HG02678 (cell line): ENCODE data around the gene TMEM150B.

ENCODE experiments used
- ATAC-seq: cut with Tn5 transposase; IDR thresholded peaks from one replicate; pipeline ENCODE4 v1.9.1; 2021; ENCODE audit warnings: mild to moderate bottlenecking, moderate library complexity; ENCODE audit not compliant: unreplicated experiment

Gene TMEM150B, protein sequence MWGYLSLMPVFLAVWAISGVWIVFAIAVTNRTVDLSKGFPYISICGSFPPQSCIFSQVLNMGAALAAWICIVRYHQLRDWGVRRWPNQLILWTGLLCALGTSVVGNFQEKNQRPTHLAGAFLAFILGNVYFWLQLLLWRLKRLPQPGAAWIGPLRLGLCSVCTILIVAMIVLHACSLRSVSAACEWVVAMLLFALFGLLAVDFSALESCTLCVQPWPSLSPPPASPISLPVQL

GRCh38 chr19:55325172-55325571 lies at the start of gene TMEM150B:
Gene TMEM150B (minus strand): TSS chr19:55325341. CDS start chr19:55321036, 4,305 bp downstream.
- no peak for ATAC-seq

DNA sequence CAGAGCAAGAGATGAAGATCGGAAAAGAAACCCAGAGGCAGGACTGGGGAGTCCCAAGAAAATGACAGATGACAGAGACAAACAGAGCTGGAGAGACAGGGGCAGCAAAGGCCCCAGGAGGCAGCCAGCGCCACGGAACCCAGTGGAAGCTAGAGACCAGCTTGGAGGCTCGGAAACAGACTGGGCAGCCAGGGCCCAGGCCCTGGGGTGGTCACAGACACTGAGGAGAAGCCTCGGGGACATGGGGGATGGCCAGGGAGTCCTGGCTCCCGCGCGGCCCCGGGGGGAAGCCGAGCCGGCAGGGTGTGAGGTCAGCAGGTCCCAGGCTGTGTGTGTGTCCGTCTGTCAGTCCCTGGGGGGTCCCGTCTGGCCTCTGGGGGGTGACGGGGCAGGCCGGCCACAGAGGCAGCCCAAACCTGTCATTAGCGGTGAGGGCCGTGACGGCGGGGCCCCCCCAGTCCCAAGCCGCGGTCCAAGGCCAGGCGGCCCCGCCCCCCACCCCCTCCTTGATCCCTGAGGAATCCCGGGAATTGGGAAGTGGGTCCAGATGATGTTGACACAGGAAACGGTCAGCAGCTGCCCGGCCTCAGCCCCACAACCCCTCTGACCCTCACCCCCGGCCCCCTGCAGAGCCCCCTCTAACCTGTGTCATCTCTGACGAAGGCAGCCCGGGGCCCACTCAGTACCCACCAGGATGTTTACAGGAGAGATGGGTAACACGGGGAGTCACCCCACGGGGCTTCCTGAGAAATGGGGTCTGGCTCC lies 49.0 kb upstream of the TMEM150B start:
- no peak for ATAC-seq

GRCh38 chr19:55373306-55373992 lies 48.3 kb upstream of the TMEM150B start:
- ATAC-seq: no peak

GRCh38 chr19:55372316-55373081 lies 47.4 kb upstream of the TMEM150B start:
- ATAC-seq: no peak

DNA sequence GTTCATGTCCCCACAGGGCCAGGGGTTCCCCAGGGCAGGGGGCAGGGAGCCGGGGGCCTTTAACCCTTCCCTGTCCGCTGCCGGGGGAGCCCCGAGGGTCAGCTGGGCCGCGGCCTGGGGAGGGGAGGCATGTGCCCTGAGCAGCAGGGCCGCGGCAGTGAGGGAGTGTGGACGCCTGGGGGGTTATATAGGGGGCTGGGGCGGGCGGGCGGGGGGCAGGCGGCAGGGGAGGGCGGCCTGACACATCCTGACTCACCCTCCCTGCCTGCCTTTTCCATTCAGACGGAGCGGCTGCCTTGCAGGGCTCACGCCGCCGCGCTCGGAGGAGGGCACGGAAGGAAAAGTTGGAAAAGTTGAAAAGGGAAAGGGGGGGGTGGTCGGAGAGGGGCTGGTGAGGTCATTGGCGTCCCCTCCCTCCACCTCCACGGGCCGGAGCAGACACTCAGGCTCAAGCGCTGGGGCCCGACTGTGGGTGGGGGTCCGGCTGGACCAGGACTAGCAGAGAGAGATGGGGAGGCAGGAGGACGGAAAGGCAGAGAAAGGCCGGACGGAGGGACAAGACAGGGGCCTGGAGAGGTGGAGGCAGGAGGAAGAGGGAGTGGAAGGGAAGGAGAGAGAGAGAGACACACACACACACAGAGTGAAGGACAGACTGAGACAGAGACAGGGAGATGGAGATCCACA lies 45.3 kb upstream of the TMEM150B start, which contains the start of gene IL11:
Gene IL11 (minus strand): TSS at position 159 of the 684 bp plus-strand sequence. CDS start 153 bp downstream, at position 6.
- no peak for ATAC-seq

DNA sequence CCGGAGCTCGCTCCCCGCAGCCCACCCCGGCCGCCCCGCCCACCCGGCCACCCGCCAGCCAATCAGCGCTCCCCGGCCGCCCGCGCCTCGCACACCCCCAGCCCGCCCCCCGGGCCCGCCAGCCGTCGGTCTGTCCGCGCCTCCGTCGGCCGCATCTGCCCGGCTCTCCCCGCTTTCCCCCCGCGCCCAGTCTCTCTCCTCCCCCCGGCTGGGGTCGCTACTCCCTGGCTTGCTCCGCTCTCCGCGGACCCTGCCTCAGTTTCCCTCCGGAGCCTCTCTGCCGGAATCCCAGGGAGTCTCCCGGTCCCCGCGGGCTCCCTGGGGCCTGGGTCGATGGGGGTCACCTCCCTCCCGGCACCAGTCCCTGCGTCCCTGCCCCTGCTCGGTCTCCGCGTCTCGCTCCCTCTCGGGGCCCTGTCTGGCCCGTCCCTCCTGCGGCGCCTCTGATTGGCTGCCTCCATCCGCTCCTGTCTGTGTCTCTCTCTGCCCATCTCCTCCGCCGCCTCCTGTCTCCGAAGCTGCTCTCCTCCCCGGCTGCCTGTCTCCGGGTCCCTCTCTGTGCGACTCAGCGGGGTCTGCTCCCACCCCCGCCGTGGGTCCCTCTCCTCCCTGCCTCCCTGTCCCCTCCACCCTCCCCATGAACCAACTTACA lies 44.6 kb upstream of the TMEM150B start:
- ATAC-seq: no peak

GRCh38 chr19:55368701-55369563 lies 43.8 kb upstream of the TMEM150B start:
- ATAC-seq: no peak

DNA sequence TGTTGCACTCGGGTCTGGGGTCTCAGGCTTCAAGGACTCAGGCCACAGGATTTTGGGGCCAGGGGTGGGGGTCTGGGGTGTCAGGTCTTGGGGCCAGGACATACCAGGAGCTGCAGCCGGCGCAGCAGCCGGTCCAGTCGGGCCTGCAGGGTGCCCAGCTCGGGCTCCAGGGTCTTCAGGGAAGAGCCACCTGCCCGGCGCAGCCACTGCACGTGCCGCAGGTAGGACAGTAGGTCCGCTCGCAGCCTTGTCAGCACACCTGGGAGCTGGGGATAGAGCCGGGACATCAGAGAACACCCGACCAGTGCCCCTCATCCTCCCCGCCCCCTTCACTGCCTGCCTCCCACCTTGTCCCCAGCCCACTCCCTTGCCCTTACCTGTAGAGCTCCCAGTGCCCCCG lies 43.0 kb upstream of the TMEM150B start:
- no peak for ATAC-seq

DNA sequence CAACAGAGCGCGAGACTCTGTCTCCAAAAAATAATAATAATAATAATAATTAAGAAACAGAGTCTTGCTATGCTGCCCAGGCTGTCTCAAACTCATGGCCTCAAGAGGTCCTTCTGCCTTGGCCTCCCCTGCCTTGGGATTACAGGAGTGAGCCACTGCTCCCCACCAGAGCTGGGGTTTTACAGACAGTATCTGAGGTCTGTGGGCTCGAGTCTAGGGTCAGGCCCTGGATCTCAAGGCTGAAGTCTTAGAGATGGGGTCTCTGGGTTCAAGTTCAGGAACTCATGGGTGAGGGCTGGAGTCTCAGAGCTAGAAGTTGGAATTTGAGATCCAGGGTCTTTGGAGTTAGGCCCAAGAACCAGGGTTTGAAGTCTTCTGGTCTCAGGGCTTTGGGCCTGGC lies 41.6 kb upstream of the TMEM150B start:
- no peak for ATAC-seq

DNA sequence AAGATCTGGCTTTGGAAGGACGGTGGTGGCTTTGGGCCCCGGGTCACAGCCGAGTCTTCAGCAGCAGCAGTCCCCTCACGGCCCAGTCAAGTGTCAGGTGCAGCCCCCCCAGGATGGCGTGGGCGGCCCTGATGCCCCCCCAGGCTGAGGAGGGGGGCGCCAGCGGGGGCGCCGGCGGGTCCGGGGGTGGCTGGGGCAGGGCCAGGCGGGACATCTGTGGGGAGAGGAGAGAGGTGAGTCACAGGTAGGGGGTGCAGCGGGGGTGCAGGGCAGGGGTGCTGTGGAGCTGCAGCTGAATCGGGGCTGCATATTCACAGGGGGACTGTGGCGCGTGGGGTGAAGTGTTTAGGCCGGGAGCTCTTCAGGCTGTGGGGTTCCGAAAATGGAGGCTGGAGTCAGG lies 40.8 kb upstream of the TMEM150B start:
- no peak for ATAC-seq

GRCh38 chr19:55365245-55365644 lies 40.1 kb upstream of the TMEM150B start:
- ATAC-seq: no peak

DNA sequence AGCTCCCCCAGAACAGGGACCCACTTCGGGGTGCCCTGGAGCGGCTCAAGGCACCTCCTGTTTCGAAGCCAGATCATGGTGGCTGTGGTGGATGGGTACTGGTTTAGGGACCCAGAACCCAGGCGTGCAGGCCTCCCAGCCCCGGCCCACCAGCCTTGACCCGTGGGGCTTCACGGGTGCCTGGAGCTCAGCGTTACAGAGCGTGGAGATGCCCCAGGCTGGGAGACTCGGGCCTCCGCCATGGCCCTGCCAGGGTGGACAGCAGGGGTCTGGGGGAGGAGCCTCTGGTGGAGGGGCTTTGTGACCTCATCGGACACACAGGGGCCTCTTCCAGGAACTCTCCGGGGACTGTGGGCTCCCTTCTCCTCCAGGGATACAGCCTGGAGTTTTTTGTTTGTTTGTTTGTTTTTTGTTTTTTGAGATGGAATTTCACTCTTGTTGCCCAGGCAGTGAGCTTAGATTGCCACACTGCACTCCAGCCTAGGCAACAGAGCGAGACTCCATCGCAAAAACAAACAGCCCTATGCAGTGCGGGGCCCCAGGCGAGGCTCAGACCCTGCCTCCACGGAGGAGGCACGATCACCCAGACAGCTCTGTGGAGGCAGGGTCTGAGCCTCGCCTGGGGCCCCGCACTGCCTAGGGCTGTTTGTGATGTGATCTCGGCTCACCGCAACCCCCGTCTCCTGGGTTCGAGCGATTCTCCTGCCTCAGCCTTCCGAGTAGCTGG lies 38.0 kb upstream of the TMEM150B start, which contains the start of gene GARIN5B:
Gene GARIN5B (minus strand): TSS at position 271 of the 727 bp plus-strand sequence. CDS start 194 bp downstream, at position 77.
- no peak for ATAC-seq

GRCh38 chr19:55362174-55362989 lies 37.2 kb upstream of the TMEM150B start:
- ATAC-seq: no peak

DNA sequence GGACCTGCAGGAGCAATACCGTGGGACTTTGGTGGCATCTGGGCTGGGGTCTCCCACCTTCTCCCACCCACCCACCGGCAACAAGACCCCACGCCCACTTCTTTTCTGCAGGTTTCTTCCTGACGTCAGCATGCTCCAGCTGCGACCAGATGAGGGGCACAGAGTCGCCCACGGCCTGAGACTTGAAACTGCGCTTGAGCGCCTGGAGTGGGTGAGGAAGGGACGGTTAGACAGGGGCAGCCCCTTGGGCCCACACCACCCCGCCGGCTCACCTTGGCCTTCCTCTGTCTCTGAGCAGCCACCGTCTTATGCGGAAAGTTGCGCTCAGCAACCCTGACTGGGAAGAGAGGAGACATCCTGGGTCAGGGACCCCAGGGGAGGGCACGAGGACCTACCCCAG lies 35.8 kb upstream of the TMEM150B start:
- no peak for ATAC-seq

DNA sequence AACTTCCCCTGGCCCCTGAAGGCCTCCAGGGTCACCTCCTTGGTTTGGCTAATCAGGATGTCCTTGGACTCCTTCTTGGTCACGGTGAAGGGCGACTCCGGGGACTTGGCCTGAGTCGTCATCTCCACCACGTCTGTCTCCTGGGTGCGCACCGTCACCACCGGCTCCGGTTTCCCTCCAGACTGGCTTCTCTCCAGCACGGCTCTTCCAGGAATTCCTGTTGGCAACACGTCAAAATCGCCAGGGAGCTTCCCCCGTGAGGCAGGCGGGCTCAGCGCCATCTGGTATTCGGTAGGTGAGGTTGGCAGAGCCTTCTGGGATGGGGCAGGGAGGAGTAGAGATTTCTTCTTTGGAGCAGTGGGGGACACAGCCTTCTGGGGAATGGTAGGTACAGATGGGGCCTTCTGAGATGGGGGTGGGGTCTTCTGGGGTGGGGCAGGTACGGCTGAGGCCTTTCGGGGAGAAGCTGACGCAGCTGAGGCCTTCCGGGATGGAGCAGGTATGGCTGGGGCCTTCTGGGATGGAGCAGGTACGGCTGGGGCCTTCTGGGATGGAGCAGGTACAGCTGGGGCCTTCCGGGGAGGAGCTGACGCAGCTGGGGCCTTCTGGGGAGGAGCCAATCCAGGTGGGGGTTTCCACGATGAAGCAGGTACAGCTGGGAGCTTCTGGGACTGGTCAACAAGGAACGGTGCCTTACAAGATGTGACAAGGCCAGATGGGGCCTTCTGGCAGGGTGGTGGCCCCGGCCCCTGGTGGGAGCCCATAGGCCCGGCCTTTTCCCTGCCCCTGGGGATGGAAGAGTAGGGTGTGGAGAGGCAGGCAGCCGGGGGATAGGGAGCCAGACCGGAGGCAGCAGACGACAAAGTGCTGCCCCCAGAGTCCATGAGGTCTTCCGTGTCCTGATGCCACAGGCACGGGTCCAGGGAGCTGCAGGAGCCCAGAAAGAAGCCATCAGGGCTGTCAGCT lies 34.1 kb upstream of the TMEM150B start:
- no peak for ATAC-seq

GRCh38 chr19:55358493-55358892 lies 33.4 kb upstream of the TMEM150B start:
- ATAC-seq: no peak
